Keratinocyte (primary cell): ENCODE results near the gene MRPL27. TPM values are rescaled to one million over a fixed set of nuclear protein-coding genes. Genes with fewer than 3 reads are reported as not detected.

Experiments used
- DNase-seq: peaks from one replicate; pipeline ENCODE4 v3.0.0-alpha.2; 2011; ENCODE audit warnings: low read depth, missing footprints, low spot score
- FAIRE-seq: peaks from 2 replicates; lab custom pipeline; 2011; peaks lifted over from hg19 to GRCh38; lab: Jason Lieb, UNC
- H2AFZ ChIP-seq: 2 replicates; pipeline ENCODE4 v1.6.0; 2012; ENCODE audit warnings: low read length, control low read depth, inconsistent platforms; ENCODE audit not compliant: control insufficient read depth
- H3K27ac ChIP-seq: 2 replicates; pipeline ENCODE4 v1.5.1; 2011; ENCODE audit warnings: low read length; ENCODE audit not compliant: control insufficient read depth, insufficient read depth
- H3K27me3 ChIP-seq: 3 replicates; pipeline ENCODE4 v1.6.0; 2011; ENCODE audit warnings: low read length; ENCODE audit not compliant: control insufficient read depth, insufficient read depth; ENCODE audit errors: extremely low read depth
- H3K36me3 ChIP-seq, 2 experiments: 2 replicates in 1 of 2; 3 replicates in 1 of 2; pipeline ENCODE4 v1.5.1; 2011; ENCODE audit warnings: low read length in 2 of 2, mild to moderate bottlenecking in 1 of 2; ENCODE audit not compliant: control insufficient read depth in 2 of 2, insufficient read depth in 2 of 2; ENCODE audit errors: extremely low read depth in 1 of 2
- H3K4me1 ChIP-seq: 3 replicates; pipeline ENCODE4 v1.5.1; 2011; ENCODE audit warnings: low read length; ENCODE audit not compliant: control insufficient read depth, insufficient read depth; ENCODE audit errors: extremely low read depth
- H3K4me2 ChIP-seq: 3 replicates; pipeline ENCODE4 v1.6.0; 2011; ENCODE audit warnings: low read depth, low read length; ENCODE audit not compliant: control insufficient read depth, insufficient read depth; ENCODE audit errors: extremely low read depth
- H3K4me3 ChIP-seq, 3 experiments: fragments of 200-600 bp in 1 of 3; sonication (generic) in 1 of 3; 2 replicates in 2 of 3; 3 replicates in 1 of 3; pipeline ENCODE4 v1.5.1; 2011 to 2016; ENCODE audit warnings: low read length in 3 of 3, mild to moderate bottlenecking in 3 of 3, control low read depth in 2 of 3, inconsistent platforms in 1 of 3, low read depth in 1 of 3, mixed read lengths in 1 of 3, mixed run types in 1 of 3, moderate library complexity in 1 of 3; ENCODE audit not compliant: control insufficient read depth in 2 of 3, insufficient read depth in 2 of 3; ENCODE audit errors: extremely low read depth in 1 of 3
- H3K79me2 ChIP-seq: 2 replicates; pipeline ENCODE4 v1.6.0; 2012; ENCODE audit warnings: low read length; ENCODE audit not compliant: control insufficient read depth, insufficient read depth
- H3K9ac ChIP-seq: 3 replicates; pipeline ENCODE4 v1.6.0; 2011; ENCODE audit warnings: low read length; ENCODE audit not compliant: control insufficient read depth, insufficient read depth; ENCODE audit errors: extremely low read depth
- H3K9me1 ChIP-seq: 3 replicates; pipeline ENCODE4 v1.6.0; 2011; ENCODE audit warnings: low read length; ENCODE audit not compliant: control insufficient read depth, insufficient read depth; ENCODE audit errors: extremely low read depth
- H3K9me3 ChIP-seq: 2 replicates; pipeline ENCODE4 v1.5.1; 2012; ENCODE audit warnings: low read depth, low read length; ENCODE audit not compliant: control insufficient read depth
- H4K20me1 ChIP-seq: 3 replicates; pipeline ENCODE4 v1.6.0; 2011; ENCODE audit warnings: low read length; ENCODE audit not compliant: control insufficient read depth, insufficient read depth; ENCODE audit errors: extremely low read depth
- CTCF ChIP-seq, 3 experiments: IDR thresholded peaks in 1 of 3; conservative IDR thresholded peaks in 1 of 3; optimal IDR thresholded peaks in 1 of 3; 2 replicates in 2 of 3; 3 replicates in 1 of 3; pipeline versions ENCODE3 to v1.5.1; 2011; ENCODE audit warnings: low read length in 3 of 3, mild to moderate bottlenecking in 3 of 3, moderate library complexity in 2 of 3, control low read depth in 1 of 3, inconsistent platforms in 1 of 3; ENCODE audit not compliant: insufficient read depth in 2 of 3; ENCODE audit errors: extremely low read depth in 1 of 3
- EZH2 ChIP-seq: IDR thresholded peaks from one replicate; pipeline ENCODE4 v1.6.1; 2012; ENCODE audit warnings: inconsistent platforms, mild to moderate bottlenecking, low read length, moderate library complexity
- dilution Hi-C: fragments of 300-500 bp; cut with MboI; formaldehyde crosslinking; loops from one replicate; pipeline ENCODE4 v1.7.0; 2020; ENCODE audit warnings: low sequenced_read_pairs; ENCODE audit not compliant: extremely low pct_ligation_motif_present
- polyA plus RNA-seq, 5 experiments: library from polyadenylated mRNA; depleted of rRNA in 3 of 5; stranded (reverse) in 3 of 5; stranded (forward) in 1 of 5; unstranded in 1 of 5; fragments of >200 nt; gene quantifications; 1 replicate in 1 of 5; 2 replicates in 3 of 5; 3 replicates in 1 of 5; pipeline versions ENCODE4 v1.2.1 to v1.2.3, GENCODE V29; 2011 to 2012; ENCODE audit warnings: missing spikeins in 2 of 5, low read depth in 1 of 5, low replicate concordance in 1 of 5

The MRPL27 gene
- polyA plus RNA-seq, 1 donor (not counting 4 experiments of a cell fraction or from before 2014, with no cell fraction given) = 123 TPM

GRCh38 chr17:50354198-50354597 lies 18.8 kb downstream of the MRPL27 start:
- Histone ChIP-seq H3K27ac (no peak overlapping the region), H3K4me2 (no peak overlapping the region), H3K36me3 (peaks cover 30 to 34% of the 10 kb centered on the region in 2 experiments), H4K20me1 (no peaks in the 10 kb centered on the region), H3K9me1 (no peaks in the 10 kb centered on the region), H3K79me2 (peaks cover 8% of the 10 kb centered on the region), H3K4me1 (no peaks in the 10 kb centered on the region), H3K4me3 (no peak overlapping the region), H3K9ac (no peak overlapping the region), H3K27me3 (no peaks in the 10 kb centered on the region), H3K9me3 (no peaks in the 10 kb centered on the region), H2AFZ (no peak overlapping the region)
- no peak for DNase-seq
- no peak for TF ChIP-seq EZH2
- no peak for TF ChIP-seq CTCF (optimal IDR thresholded peaks at IDR 0.05 in 1 of 3, IDR thresholded peaks at IDR 0.05 in 1 of 3, conservative IDR thresholded peaks at IDR 0.05 in 1 of 3; ENCODE audit: extremely low read depth in 1 of 3, insufficient read depth in 2 of 3, low read length in 3 of 3)
- FAIRE-seq = no peak
- dilution Hi-C loops = no loop called here

- no peak for DNase-seq
- H3K9me3 ChIP-seq = no peaks in the 10 kb centered on the region
- dilution Hi-C loops = no loop called here
- no peaks in the 10 kb centered on the region for H4K20me1 ChIP-seq
- no peak overlapping the region for H3K4me2 ChIP-seq
- TF ChIP-seq EZH2 (no peak), CTCF (optimal IDR thresholded peaks at IDR 0.05 in 1 of 3, IDR thresholded peaks at IDR 0.05 in 1 of 3, conservative IDR thresholded peaks at IDR 0.05 in 1 of 3; ENCODE audit: extremely low read depth in 1 of 3, insufficient read depth in 2 of 3, low read length in 3 of 3) (no peak)
- peaks cover 13% of the 10 kb centered on the region for H3K79me2 ChIP-seq
- peaks cover 4% of the 10 kb centered on the region for H3K4me1 ChIP-seq
- H3K9me1 ChIP-seq = no peaks in the 10 kb centered on the region
- no peak overlapping the region for H2AFZ ChIP-seq
- H3K27ac ChIP-seq = no peak overlapping the region
- no peak overlapping the region for H3K9ac ChIP-seq
- no peaks in the 10 kb centered on the region for H3K27me3 ChIP-seq
- H3K4me3 ChIP-seq = no peak overlapping the region
- peaks cover 26 to 29% of the 10 kb centered on the region in 2 experiments for H3K36me3 ChIP-seq
- FAIRE-seq = no peak
Observed at GRCh38 chr17:50353600-50354195, 19.3 kb downstream of the MRPL27 start.
